ENCODE data around the gene CSTF3.

The CSTF3 gene

DNA sequence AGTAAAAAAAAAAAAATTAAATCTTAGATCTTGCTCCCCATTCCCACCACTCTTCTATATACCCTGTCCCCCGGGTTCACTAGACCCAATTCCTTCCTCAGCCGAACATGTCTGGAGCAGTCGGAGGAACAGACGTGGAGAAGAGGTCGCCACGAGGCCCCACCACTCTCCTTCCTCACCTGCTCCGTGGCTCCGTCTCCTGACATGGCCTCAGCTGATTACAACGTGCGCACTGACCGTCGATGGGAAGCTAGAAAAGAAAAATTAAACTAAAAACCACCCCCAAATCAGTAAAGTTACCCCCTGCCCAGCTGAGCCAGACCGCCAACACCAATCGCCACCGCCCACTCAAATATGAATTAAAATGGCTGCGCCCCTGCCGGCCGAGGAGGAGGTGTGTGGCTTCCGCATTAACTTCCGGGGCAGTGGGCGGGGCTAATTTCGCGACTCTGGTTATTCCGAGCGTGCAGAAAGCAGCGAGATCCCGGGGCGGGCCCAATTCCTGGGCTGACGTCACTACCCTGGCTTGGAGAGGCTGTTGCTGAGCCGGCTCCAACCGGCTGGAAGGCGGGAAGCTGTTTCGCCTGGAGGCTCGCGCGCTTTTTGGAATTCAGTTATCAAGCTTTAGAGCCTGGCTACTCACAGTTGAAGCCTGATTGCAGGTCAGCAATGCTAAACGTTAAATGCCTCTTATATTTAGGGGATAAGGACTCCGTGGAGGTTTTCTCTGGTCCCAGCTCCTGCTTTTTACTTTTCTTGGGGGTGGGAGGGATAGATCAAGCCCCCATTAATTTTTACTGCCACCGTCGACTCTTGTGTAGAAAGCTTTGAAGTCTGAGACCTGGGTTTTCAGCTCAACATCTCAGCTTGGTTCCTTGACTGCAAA lies at the start of gene CSTF3 (continued):
- TF ChIP-seq ZNF596 (tag by site-specific recombination; IDR thresholded peaks at IDR 0.05) = no peak
- peak; percentile 90 for TF ChIP-seq ZNF561 (tag by site-specific recombination; IDR thresholded peaks at IDR 0.05; ENCODE audit: borderline replicate concordance)
- TF ChIP-seq ZNF341 (tag by site-specific recombination; IDR thresholded peaks at IDR 0.05; ENCODE audit: low read depth) = peak; percentile 81
- TF ChIP-seq, protein P1, sequence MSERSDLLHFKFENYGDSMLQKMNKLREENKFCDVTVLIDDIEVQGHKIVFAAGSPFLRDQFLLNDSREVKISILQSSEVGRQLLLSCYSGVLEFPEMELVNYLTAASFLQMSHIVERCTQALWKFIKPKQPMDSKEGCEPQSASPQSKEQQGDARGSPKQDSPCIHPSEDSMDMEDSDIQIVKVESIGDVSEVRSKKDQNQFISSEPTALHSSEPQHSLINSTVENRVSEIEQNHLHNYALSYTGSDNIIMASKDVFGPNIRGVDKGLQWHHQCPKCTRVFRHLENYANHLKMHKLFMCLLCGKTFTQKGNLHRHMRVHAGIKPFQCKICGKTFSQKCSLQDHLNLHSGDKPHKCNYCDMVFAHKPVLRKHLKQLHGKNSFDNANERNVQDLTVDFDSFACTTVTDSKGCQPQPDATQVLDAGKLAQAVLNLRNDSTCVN (tag by site-specific recombination; optimal IDR thresholded peaks at IDR 0.05) = peak; percentile 19
- TF ChIP-seq ZNF670 (tag by site-specific recombination; IDR thresholded peaks at IDR 0.05; ENCODE audit: low read depth) = no peak
- TF ChIP-seq BCL11B (tag by site-specific recombination; IDR thresholded peaks at IDR 0.05; ENCODE audit: low read depth) = no peak
- peak; percentile 61 for TF ChIP-seq KLF8 (tag by site-specific recombination; IDR thresholded peaks at IDR 0.05)
- TF ChIP-seq ZNF555 (tag by site-specific recombination; conservative IDR thresholded peaks at IDR 0.05) = no peak
- no peak for TF ChIP-seq ZNF544 (tag by site-specific recombination; IDR thresholded peaks at IDR 0.05)
- TF ChIP-seq ZNF19 (tag by site-specific recombination; IDR thresholded peaks at IDR 0.05; ENCODE audit: low read depth) = no peak
- TF ChIP-seq, protein P2, sequence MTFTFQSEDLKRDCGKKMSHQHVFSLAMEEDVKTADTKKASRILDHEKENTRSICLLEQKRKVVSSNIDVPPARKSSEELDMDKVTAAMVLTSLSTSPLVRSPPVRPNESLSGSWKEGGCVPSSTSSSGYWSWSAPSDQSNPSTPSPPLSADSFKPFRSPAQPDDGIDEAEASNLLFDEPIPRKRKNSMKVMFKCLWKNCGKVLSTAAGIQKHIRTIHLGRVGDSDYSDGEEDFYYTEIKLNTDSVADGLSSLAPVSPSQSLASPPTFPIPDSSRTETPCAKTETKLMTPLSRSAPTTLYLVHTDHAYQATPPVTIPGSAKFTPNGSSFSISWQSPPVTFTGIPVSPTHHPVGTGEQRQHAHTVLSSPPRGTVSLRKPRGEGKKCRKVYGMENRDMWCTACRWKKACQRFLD (tag by site-specific recombination; IDR thresholded peaks at IDR 0.05) = peak; percentile 36; the same call in 1 of the 2 replicates
- TF ChIP-seq ZNF133 (tag by site-specific recombination; IDR thresholded peaks at IDR 0.05) = no peak
- peak; percentile 91 for TF ChIP-seq ZBTB17 (tag by site-specific recombination; IDR thresholded peaks at IDR 0.05)
- TF ChIP-seq ZNF324 (tag by site-specific recombination; IDR thresholded peaks at IDR 0.05) = 0 out of 2 replicates have a peak, but pooled peaks have one; percentile 67
- no peak for TF ChIP-seq ZNF529 (tag by site-specific recombination; IDR thresholded peaks at IDR 0.05; ENCODE audit: insufficient replicate concordance)
- TF ChIP-seq, protein P3, sequence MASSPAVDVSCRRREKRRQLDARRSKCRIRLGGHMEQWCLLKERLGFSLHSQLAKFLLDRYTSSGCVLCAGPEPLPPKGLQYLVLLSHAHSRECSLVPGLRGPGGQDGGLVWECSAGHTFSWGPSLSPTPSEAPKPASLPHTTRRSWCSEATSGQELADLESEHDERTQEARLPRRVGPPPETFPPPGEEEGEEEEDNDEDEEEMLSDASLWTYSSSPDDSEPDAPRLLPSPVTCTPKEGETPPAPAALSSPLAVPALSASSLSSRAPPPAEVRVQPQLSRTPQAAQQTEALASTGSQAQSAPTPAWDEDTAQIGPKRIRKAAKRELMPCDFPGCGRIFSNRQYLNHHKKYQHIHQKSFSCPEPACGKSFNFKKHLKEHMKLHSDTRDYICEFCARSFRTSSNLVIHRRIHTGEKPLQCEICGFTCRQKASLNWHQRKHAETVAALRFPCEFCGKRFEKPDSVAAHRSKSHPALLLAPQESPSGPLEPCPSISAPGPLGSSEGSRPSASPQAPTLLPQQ (tag by site-specific recombination; IDR thresholded peaks at IDR 0.05) = peak; percentile 78
- TF ChIP-seq, protein P4, sequence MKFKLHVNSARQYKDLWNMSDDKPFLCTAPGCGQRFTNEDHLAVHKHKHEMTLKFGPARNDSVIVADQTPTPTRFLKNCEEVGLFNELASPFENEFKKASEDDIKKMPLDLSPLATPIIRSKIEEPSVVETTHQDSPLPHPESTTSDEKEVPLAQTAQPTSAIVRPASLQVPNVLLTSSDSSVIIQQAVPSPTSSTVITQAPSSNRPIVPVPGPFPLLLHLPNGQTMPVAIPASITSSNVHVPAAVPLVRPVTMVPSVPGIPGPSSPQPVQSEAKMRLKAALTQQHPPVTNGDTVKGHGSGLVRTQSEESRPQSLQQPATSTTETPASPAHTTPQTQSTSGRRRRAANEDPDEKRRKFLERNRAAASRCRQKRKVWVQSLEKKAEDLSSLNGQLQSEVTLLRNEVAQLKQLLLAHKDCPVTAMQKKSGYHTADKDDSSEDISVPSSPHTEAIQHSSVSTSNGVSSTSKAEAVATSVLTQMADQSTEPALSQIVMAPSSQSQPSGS (tag by site-specific recombination; IDR thresholded peaks at IDR 0.05; ENCODE audit: low read depth) = peak; percentile 96
- 0 out of 2 replicates have a peak, but pooled peaks have one; percentile 41 for TF ChIP-seq ZNF2 (tag by site-specific recombination; IDR thresholded peaks at IDR 0.05)
- 0 out of 2 replicates have a peak, but pooled peaks have one; percentile 22 for TF ChIP-seq ZNF391 (tag by site-specific recombination; IDR thresholded peaks at IDR 0.05; ENCODE audit: borderline replicate concordance, low read depth)
- no peak for TF ChIP-seq ZNF174 (tag by site-specific recombination; IDR thresholded peaks at IDR 0.05)
- 0 out of 2 replicates have a peak, but pooled peaks have one; percentile 44 for TF ChIP-seq ZNF843 (tag by site-specific recombination; IDR thresholded peaks at IDR 0.05)
- peak; percentile 76; the same call in 1 of the 2 replicates for TF ChIP-seq ZNF600 (tag by site-specific recombination; IDR thresholded peaks at IDR 0.05)
- TF ChIP-seq MEIS1 (CRISPR knock-in tag; IDR thresholded peaks at IDR 0.05; ENCODE audit: borderline replicate concordance) = no peak
- TF ChIP-seq ZNF184 (tag by site-specific recombination; IDR thresholded peaks at IDR 0.05) = 0 out of 2 replicates have a peak, but pooled peaks have one; percentile 33
- peak; percentile 85 for TF ChIP-seq EGR2 (tag by site-specific recombination; IDR thresholded peaks at IDR 0.05; ENCODE audit: low read depth)
- TF ChIP-seq, protein P5, sequence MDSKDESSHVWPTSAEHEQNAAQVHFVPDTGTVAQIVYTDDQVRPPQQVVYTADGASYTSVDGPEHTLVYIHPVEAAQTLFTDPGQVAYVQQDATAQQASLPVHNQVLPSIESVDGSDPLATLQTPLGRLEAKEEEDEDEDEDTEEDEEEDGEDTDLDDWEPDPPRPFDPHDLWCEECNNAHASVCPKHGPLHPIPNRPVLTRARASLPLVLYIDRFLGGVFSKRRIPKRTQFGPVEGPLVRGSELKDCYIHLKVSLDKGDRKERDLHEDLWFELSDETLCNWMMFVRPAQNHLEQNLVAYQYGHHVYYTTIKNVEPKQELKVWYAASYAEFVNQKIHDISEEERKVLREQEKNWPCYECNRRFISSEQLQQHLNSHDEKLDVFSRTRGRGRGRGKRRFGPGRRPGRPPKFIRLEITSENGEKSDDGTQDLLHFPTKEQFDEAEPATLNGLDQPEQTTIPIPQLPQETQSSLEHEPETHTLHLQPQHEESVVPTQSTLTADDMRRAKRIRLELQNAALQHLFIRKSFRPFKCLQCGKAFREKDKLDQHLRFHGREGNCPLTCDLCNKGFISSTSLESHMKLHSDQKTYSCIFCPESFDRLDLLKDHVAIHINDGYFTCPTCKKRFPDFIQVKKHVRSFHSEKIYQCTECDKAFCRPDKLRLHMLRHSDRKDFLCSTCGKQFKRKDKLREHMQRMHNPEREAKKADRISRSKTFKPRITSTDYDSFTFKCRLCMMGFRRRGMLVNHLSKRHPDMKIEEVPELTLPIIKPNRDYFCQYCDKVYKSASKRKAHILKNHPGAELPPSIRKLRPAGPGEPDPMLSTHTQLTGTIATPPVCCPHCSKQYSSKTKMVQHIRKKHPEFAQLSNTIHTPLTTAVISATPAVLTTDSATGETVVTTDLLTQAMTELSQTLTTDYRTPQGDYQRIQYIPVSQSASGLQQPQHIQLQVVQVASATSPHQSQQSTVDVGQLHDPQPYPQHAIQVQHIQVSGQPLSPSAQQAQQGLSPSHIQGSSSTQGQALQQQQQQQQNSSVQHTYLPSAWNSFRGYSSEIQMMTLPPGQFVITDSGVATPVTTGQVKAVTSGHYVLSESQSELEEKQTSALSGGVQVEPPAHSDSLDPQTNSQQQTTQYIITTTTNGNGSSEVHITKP (tag by site-specific recombination; IDR thresholded peaks at IDR 0.05) = peak; percentile 81
- TF ChIP-seq HOXD13 (CRISPR knock-in tag; IDR thresholded peaks at IDR 0.05; ENCODE audit: borderline replicate concordance) = peak; percentile 71; the same call in 1 of the 2 replicates
- TF ChIP-seq, protein P6, sequence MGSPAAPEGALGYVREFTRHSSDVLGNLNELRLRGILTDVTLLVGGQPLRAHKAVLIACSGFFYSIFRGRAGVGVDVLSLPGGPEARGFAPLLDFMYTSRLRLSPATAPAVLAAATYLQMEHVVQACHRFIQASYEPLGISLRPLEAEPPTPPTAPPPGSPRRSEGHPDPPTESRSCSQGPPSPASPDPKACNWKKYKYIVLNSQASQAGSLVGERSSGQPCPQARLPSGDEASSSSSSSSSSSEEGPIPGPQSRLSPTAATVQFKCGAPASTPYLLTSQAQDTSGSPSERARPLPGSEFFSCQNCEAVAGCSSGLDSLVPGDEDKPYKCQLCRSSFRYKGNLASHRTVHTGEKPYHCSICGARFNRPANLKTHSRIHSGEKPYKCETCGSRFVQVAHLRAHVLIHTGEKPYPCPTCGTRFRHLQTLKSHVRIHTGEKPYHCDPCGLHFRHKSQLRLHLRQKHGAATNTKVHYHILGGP (tag by site-specific recombination; IDR thresholded peaks at IDR 0.05) = no peak
